ENCODE data around the gene OR3A3.

DNA sequence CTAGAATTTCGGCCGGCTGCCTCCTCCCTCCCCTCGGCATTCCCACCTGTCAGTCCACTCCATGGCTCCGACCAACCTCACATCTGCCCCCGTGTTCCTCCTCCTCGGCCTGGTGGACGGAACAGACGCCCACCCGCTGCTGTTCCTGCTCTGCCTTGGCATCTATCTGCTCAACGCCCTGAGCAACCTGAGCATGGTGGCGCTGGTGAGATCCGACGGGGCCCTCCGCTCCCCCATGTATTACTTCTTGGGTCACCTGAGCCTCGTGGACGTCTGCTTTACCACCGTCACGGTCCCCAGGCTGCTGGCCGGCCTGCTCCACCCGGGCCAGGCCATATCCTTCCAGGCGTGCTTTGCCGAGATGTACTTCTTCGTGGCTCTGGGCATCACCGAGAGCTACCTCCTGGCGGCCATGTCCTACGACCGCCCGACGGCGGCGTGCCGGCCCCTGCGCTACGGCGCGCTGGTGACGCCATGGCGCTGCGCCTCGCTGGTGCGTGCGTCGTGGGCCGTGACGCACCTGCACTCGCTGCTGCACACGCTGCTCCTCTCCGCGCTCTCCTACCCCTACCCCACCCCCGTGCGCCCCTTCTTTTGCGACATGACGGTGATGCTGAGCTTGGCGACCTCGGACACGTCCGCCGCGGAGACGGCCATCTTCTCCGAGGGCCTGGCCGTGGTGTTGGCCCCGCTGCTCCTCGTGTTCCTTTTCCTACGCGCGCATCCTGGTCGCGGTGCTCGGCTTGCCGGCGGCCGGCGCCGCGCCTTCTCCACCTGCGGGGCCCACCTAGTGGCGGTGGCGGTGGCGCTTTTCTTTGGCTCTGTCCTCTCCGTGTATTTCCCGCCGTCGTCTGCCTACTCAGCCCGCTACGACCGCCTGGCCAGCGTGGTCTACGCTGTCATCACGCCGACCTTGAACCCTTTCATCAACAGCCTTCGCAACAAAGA lies 25.0 kb upstream of the OR3A3 start, which contains the start of gene OR3A2:
- TF ChIP-seq CTCF (IDR thresholded peaks at IDR 0.05): no peak
- TF ChIP-seq POLR2A (IDR thresholded peaks at IDR 0.05): no peak

Data from adrenal gland (tissue), 5 donors.